ENCODE results near the gene FGFR1OP2.

The FGFR1OP2 gene

GRCh38 chr12:26995706-26996105 is 57.4 kb downstream of the FGFR1OP2 start:
- Histone ChIP-seq H3K4me3 (no peak overlapping the region), H3K27ac (no peak overlapping the region)

GRCh38 chr12:26997003-26997402 is 58.7 kb downstream of the FGFR1OP2 start:
- H3K4me3 ChIP-seq, result no peak overlapping the region
- H3K27ac ChIP-seq, result no peak overlapping the region

- H3K27ac ChIP-seq, result peak overlapping the region in 1 of 21 experiments; percentile 7
- H3K4me3 ChIP-seq, result no peak overlapping the region
Measured at GRCh38 chr12:27000961-27001360, 62.7 kb downstream of the FGFR1OP2 start.

- H3K4me3 ChIP-seq, result no peak overlapping the region
Measured at GRCh38 chr12:27001663-27002062, 63.4 kb downstream of the FGFR1OP2 start.

GRCh38 chr12:27002141-27002540 is 63.9 kb downstream of the FGFR1OP2 start:
- H3K27ac ChIP-seq, result no peak overlapping the region
- no peak overlapping the region for H3K4me3 ChIP-seq

More at GRCh38 chr12:27001663-27002062, 63.4 kb downstream of the FGFR1OP2 start:
- no peak overlapping the region for H3K27ac ChIP-seq

- Histone ChIP-seq H3K4me3 (no peak overlapping the region), H3K27ac (no peak overlapping the region)
Measured at GRCh38 chr12:27003421-27004381, 65.4 kb downstream of the FGFR1OP2 start.

- no peak overlapping the region for H3K27ac ChIP-seq
- H3K4me3 ChIP-seq, result no peak overlapping the region
Measured at GRCh38 chr12:27005495-27005894, 67.2 kb downstream of the FGFR1OP2 start.

- Histone ChIP-seq H3K4me3 (no peak overlapping the region), H3K27ac (no peak overlapping the region)
Measured at GRCh38 chr12:27006797-27007467, 68.7 kb downstream of the FGFR1OP2 start.

- no peak overlapping the region for H3K4me3 ChIP-seq
- no peak overlapping the region for H3K27ac ChIP-seq
Measured at GRCh38 chr12:27008081-27008480, 69.8 kb downstream of the FGFR1OP2 start.

- H3K27ac ChIP-seq, result no peak overlapping the region
Measured at GRCh38 chr12:27009881-27010301, 71.6 kb downstream of the FGFR1OP2 start.

GRCh38 chr12:27012239-27012981 is 74.1 kb downstream of the FGFR1OP2 start:
- Histone ChIP-seq H3K27ac (peak overlapping the region in 9 of 21 experiments; percentile 31 to 95 (median 83)), H3K4me3 (peak overlapping the region in 4 of 7 experiments; percentile 66 to 87 (median 77))

More at GRCh38 chr12:27009881-27010301, 71.6 kb downstream of the FGFR1OP2 start:
- no peak overlapping the region for H3K4me3 ChIP-seq

GRCh38 chr12:27012982-27013255 is 74.6 kb downstream of the FGFR1OP2 start:
- H3K4me3 ChIP-seq, result peak overlapping the region in 4 of 7 experiments; percentile 66 to 87 (median 77)
- H3K27ac ChIP-seq, result peak overlapping the region in 11 of 21 experiments; percentile 31 to 95 (median 90)

- H3K27ac ChIP-seq, result peak overlapping the region; percentile 27 to 96 (median 91)
- peak overlapping the region; percentile 61 to 88 (median 78) for H3K4me3 ChIP-seq
Measured at GRCh38 chr12:27013611-27014084, 75.4 kb downstream of the FGFR1OP2 start.

GRCh38 chr12:27014085-27014858 is 76.0 kb downstream of the FGFR1OP2 start, which contains the start of gene TM7SF3:
Gene TM7SF3, minus strand, starts transcription at chr12:27014384. Its CDS starts 216 bp downstream, at chr12:27014168.
- Histone ChIP-seq H3K4me3 (peak within 1 kb of the TSS; percentile 61 to 88 (median 78)), H3K27ac (peak within 1 kb of the TSS; percentile 27 to 96 (median 91))

- H3K4me3 ChIP-seq, result peak overlapping the region; percentile 61 to 88 (median 78)
- H3K27ac ChIP-seq, result peak overlapping the region; percentile 17 to 96 (median 91)
Measured at GRCh38 chr12:27014859-27015729, 76.8 kb downstream of the FGFR1OP2 start.

GRCh38 chr12:27015730-27016076 is 77.4 kb downstream of the FGFR1OP2 start:
- Histone ChIP-seq H3K4me3 (no peak overlapping the region), H3K27ac (peak overlapping the region in 5 of 21 experiments; percentile 8 to 95 (median 87))

Data from skin epidermis (tissue), 12 donors.